Left lung (tissue), 10 donors: ENCODE results near the gene PEPD. TPM values are rescaled to one million over a fixed set of nuclear protein-coding genes. Genes with fewer than 3 reads are reported as not detected.

Experiments used
- ATAC-seq: fragments of 200-7000 bp; cut with Tn5 transposase; one replicate; pipeline ENCODE4 v1.9.1; 2020; ENCODE audit warnings: moderate library complexity
- DNase-seq, 4 donors: peaks; one replicate each; pipeline ENCODE4 v3.0.0-alpha.2; 2013 to 2020
- H3K27ac ChIP-seq, 2 donors: fragments of 200-600 bp; sonication (generic) in 1 of 2; one replicate each; pipeline versions ENCODE4 v1.5.0 to v1.8.0; 2020 to 2021
- H3K27me3 ChIP-seq, 2 donors: fragments of 200-600 bp; sonication (generic) in 1 of 2; one replicate each; pipeline versions ENCODE4 v1.5.0 to v1.8.0; 2020 to 2021
- H3K36me3 ChIP-seq, 2 donors: fragments of 200-600 bp; sonication (generic) in 1 of 2; one replicate each; pipeline versions ENCODE4 v1.5.0 to v1.8.0; 2020 to 2021
- H3K4me1 ChIP-seq, 2 donors: fragments of 200-600 bp; one replicate each; pipeline ENCODE4 v1.8.0; 2021
- H3K4me3 ChIP-seq, 2 donors: fragments of 200-600 bp; sonication (generic) in 1 of 2; one replicate each; pipeline versions ENCODE4 v1.5.0 to v1.8.0; 2020 to 2021; ENCODE audit warnings: mild to moderate bottlenecking in 1 of 2
- H3K9me3 ChIP-seq, 2 donors: fragments of 200-600 bp; sonication (generic) in 1 of 2; one replicate each; pipeline versions ENCODE4 v1.5.0 to v1.8.0; 2020 to 2021
- intact Hi-C, 2 donors: fragments of 100-400 bp; cut with DNase I; formaldehyde crosslinking; loops; one replicate each; pipeline versions ENCODE4 v1.11.2 to v1.14.2; 2022
- polyA plus RNA-seq, 6 donors: library from polyadenylated mRNA; unstranded; fragments of 120-200 nt; gene quantifications; one replicate each; pipeline ENCODE4 v1.2.1, GENCODE V29; 2013; ENCODE audit not compliant: insufficient read length in 6 of 6
- total RNA-seq, 2 donors: library from RNA; stranded (reverse); fragmentation: NEBNext Ultra II Directional; extraction: Animal tissue kit (Norgen Biotek cat#: 25700); gene quantifications; one replicate each; pipeline ENCODE4 v1.2.1, GENCODE V29; 2021
- TF ChIP-seq, protein P1 (sequence below), 2 donors: fragments of 200-600 bp; sonication (generic) in 1 of 2; IDR thresholded peaks; one replicate each; pipeline versions ENCODE4 v1.5.0 to v1.8.0; 2021; ENCODE audit warnings: antibody characterized with exemption in 2 of 2
- donor health status: DM: no; HTN: yes; CAD: no.
- donor health status: DM: no; HTN: no; CAD: no.

Gene PEPD
- total and polyA plus RNA-seq, 8 donors, result 41.2 to 90.1 (median 46.2) TPM

DNA sequence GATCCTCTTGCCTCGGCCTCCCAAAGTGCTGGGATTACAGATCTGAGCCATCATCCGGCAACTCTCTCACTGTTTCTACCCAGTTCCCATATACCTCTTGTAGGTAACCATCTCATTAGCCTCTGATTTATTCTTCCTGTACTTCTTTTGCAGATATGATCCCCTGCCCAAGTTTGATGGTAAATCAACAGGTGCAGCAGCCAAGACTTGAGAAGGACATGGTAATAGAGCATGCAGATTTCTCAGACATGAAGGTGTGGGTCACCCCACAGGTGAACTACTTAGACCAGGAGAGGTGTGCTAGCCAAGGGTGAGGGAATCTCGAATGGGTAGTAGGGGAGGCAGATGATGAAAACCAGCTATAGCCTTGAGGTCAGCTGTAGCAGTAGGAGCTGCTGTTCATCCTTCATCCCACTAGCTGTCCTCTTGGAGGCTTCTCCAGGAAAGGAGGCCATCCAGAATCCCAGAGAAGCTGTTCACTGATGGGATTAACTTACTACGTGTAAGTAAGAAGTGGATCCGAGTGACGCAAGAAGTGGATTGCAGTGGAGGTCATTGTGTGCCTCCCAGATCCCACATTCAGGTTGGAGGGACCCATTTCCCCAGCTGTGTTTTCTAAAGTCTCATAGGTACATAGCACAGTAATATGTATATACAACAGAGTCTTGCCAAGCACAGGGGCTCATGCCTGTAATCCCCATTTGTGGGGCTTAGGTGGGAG lies 158.9 kb downstream of the PEPD start:
- DNase-seq (no peak), ATAC-seq (no peak)
- no peaks in the 10 kb centered on the region for H3K4me1 ChIP-seq
- intact Hi-C loops, result no loop called here
- TF ChIP-seq, protein P1, sequence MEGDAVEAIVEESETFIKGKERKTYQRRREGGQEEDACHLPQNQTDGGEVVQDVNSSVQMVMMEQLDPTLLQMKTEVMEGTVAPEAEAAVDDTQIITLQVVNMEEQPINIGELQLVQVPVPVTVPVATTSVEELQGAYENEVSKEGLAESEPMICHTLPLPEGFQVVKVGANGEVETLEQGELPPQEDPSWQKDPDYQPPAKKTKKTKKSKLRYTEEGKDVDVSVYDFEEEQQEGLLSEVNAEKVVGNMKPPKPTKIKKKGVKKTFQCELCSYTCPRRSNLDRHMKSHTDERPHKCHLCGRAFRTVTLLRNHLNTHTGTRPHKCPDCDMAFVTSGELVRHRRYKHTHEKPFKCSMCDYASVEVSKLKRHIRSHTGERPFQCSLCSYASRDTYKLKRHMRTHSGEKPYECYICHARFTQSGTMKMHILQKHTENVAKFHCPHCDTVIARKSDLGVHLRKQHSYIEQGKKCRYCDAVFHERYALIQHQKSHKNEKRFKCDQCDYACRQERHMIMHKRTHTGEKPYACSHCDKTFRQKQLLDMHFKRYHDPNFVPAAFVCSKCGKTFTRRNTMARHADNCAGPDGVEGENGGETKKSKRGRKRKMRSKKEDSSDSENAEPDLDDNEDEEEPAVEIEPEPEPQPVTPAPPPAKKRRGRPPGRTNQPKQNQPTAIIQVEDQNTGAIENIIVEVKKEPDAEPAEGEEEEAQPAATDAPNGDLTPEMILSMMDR (IDR thresholded peaks at IDR 0.05), result no peak
- H3K27ac ChIP-seq, result no peak overlapping the region
- H3K27me3 ChIP-seq, result no peaks in the 10 kb centered on the region
- no peak overlapping the region for H3K4me3 ChIP-seq
- H3K9me3 ChIP-seq, result no peaks in the 10 kb centered on the region
- no peaks in the 10 kb centered on the region for H3K36me3 ChIP-seq

DNA sequence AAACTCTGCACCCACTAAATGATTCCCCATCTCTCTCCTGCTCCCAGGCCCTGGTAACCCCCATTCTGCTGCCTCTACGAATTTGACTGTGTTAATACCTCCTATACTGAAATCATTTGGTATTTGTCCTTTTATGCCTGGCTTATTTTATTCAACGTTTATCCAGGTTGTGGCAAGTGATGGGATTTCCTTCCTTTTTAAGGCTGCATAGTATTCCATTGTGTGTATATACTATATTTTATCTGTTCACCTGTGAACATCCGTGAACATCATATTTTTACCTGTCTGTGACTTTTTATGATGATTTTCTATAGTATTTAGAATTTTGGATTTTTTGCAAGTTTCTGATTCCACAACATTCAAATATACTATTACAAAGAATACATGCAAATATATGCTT lies 162.0 kb downstream of the PEPD start:
- Histone ChIP-seq H3K4me3 (no peak overlapping the region), H3K36me3 (no peaks in the 10 kb centered on the region), H3K4me1 (no peaks in the 10 kb centered on the region), H3K9me3 (peaks cover 0 to 10% of the 10 kb centered on the region in 2 donors), H3K27ac (no peak overlapping the region), H3K27me3 (no peaks in the 10 kb centered on the region)
- DNase-seq (no peak), ATAC-seq (no peak)
- TF ChIP-seq, protein P1 (IDR thresholded peaks at IDR 0.05), result no peak
- intact Hi-C loops, result no loop called here

DNA sequence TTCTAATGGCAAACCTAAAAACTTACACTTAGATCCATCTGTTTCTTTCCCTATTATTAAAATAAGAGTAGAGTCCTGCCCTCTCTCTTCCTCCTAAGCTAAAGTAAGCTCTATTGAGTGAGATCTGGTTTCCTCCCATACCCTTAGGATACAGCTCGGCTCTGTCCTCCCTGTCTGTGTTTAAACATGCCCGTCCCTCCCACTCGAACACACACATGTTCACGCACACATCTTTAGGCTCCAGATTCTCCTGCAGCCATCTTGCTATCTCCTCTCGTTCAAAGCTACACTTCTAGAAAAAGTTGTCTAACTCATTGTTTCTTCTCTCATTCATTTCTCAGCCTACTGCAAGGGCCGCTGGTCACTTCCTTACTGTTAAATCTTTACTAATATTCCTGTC lies 163.2 kb downstream of the PEPD start:
- DNase-seq (no peak), ATAC-seq (no peak)
- Histone ChIP-seq H3K4me1 (no peaks in the 10 kb centered on the region), H3K27ac (no peak overlapping the region), H3K27me3 (no peaks in the 10 kb centered on the region), H3K36me3 (no peaks in the 10 kb centered on the region), H3K9me3 (peaks cover 0 to 10% of the 10 kb centered on the region in 2 donors), H3K4me3 (no peak overlapping the region)
- TF ChIP-seq, protein P1 (IDR thresholded peaks at IDR 0.05), result no peak
- intact Hi-C loops, result no loop called here

DNA sequence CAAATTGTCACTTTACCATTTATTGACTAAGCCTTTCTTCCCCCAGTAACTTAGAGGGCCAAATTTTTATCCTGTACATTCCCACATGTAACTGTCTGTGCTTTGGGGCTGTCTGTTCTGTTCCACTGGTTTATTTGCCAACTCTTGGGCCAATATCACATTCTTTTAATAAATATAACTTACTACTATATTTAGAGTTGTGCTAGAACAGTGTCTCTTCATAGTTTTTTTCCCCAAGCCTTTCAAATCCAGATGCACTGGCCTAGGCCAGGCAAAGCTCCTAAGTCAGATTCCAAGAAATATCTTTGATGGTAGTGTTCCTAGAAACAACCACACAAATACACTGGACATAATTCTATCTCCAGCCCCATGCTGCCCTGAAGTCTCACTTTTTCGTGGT lies 164.0 kb downstream of the PEPD start:
- peaks cover 0 to 10% of the 10 kb centered on the region in 2 donors for H3K9me3 ChIP-seq
- no peak for ATAC-seq
- DNase-seq, result no peak
- H3K4me1 ChIP-seq, result no peaks in the 10 kb centered on the region
- no peak overlapping the region for H3K4me3 ChIP-seq
- TF ChIP-seq, protein P1 (IDR thresholded peaks at IDR 0.05), result no peak
- no peaks in the 10 kb centered on the region for H3K36me3 ChIP-seq
- no peak overlapping the region for H3K27ac ChIP-seq
- intact Hi-C loops, result no loop called here
- H3K27me3 ChIP-seq, result no peaks in the 10 kb centered on the region

DNA sequence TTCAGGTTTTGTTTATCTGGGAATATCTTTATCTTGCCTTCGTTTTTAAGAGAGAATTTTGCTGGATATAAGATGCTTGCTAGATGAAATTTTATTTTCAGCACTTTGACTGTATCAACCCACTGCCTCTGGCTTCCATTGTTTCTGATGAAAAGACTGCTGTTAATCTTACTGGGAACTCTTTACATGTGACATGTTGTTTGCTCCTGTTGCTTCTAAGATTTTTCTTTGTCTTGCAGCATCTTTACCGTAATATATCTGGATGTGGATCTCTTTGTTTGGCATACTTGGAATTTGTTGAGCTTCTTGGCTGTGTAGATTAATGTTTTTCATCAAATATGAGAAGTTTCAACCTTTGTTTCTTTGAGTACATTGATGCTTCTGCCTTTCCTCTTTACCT lies 166.1 kb downstream of the PEPD start:
- intact Hi-C loops, result no loop called here
- TF ChIP-seq, protein P1 (IDR thresholded peaks at IDR 0.05), result no peak
- Histone ChIP-seq H3K4me1 (no peaks in the 10 kb centered on the region), H3K27me3 (no peaks in the 10 kb centered on the region), H3K36me3 (no peaks in the 10 kb centered on the region), H3K9me3 (peaks cover 0 to 10% of the 10 kb centered on the region in 2 donors), H3K4me3 (no peak overlapping the region), H3K27ac (no peak overlapping the region)
- no peak for DNase-seq
- ATAC-seq, result no peak
